Esophagus squamous epithelium (tissue), 5 donors: ENCODE results near the gene ADAMTSL1. TPM values are rescaled to one million over a fixed set of nuclear protein-coding genes. Genes with fewer than 3 reads are reported as not detected.
A peak's percentile ranks its signal among the peaks of the same experiment; 100 is the strongest.

Experiments used
- DNase-seq: peaks from one replicate; lab custom pipeline; 2025; lab: John Stamatoyannopoulos, UW
- H3K27ac ChIP-seq, 4 donors: fragments of 200-600 bp; sonication (generic); one replicate each; pipeline ENCODE4 v1.5.1; 2016 to 2019; ENCODE audit warnings: mild to moderate bottlenecking in 1 of 4
- H3K27me3 ChIP-seq, 4 donors: fragments of 200-600 bp; sonication (generic); 1 replicate in 3 of 4; 2 replicates in 1 of 4; pipeline versions ENCODE4 v1.5.1 to v1.6.0; 2017 to 2021; ENCODE audit warnings: antibody characterized with exemption in 1 of 4
- H3K36me3 ChIP-seq, 3 donors: fragments of 200-600 bp; sonication (generic); one replicate each; pipeline ENCODE4 v1.5.1; 2016 to 2019
- H3K4me1 ChIP-seq, 3 donors: fragments of 200-600 bp; sonication (generic); one replicate each; pipeline ENCODE4 v1.5.1; 2017 to 2019
- H3K4me3 ChIP-seq, 4 donors: fragments of 200-600 bp; sonication (generic); 1 replicate in 3 of 4; 2 replicates in 1 of 4; pipeline ENCODE4 v1.5.1; 2016 to 2019; ENCODE audit warnings: mild to moderate bottlenecking in 2 of 4, moderate library complexity in 1 of 4
- H3K9me3 ChIP-seq, 3 donors: fragments of 200-600 bp; sonication (generic); one replicate each; pipeline ENCODE4 v1.5.1; 2016 to 2019
- CTCF ChIP-seq, 6 experiments: fragments of 450-650 bp in 4 of 6; fragments of 200-600 bp in 2 of 6; sonication (generic) in 2 of 6; IDR thresholded peaks; one replicate each; pipeline ENCODE4 v1.5.1; 2016 to 2019; ENCODE audit warnings: antibody characterized with exemption in 6 of 6, mild to moderate bottlenecking in 4 of 6, moderate library complexity in 4 of 6
- POLR2A ChIP-seq, 4 donors: fragments of 450-650 bp; IDR thresholded peaks; one replicate each; pipeline ENCODE4 v1.6.1; 2017; ENCODE audit warnings: antibody characterized with exemption in 4 of 4, mild to moderate bottlenecking in 4 of 4, moderate library complexity in 3 of 4
- WGBS, 2 donors: methylation state at CpG; one replicate each; pipeline ENCODE4 v1.1.5; 2018; 5-methylcytosine and 5-hydroxymethylcytosine counted together
- intact Hi-C: fragments of 100-400 bp; cut with DNase I; formaldehyde crosslinking; loops from one replicate; pipeline ENCODE4 v1.15.0; 2022
- total RNA-seq, 4 donors: library from RNA; depleted of rRNA; stranded (reverse); fragments of >200 nt; gene quantifications; one replicate each; pipeline ENCODE4 v1.1.0, GENCODE V29; 2016
- donor health status: DM: yes; HTN: yes; CAD: no.

Gene ADAMTSL1
- total RNA-seq, 4 donors from 2014 or later: 0.80 to 23.7 (median 2.3) TPM

GRCh38 chr9:18488886-18489285 is 14.9 kb downstream of the ADAMTSL1 start:
- WGBS, 2 donors: 67 to 82% methylated on average over 2 of the region's 2 CpGs
- no peaks in the 10 kb centered on the region for H3K27me3 ChIP-seq
- no peak overlapping the region for H3K4me3 ChIP-seq
- H3K36me3 ChIP-seq: no peaks in the 10 kb centered on the region
- no peak for DNase-seq
- TF ChIP-seq CTCF (IDR thresholded peaks at IDR 0.05) (no peak), POLR2A (IDR thresholded peaks at IDR 0.05) (no peak)
- intact Hi-C loops: no loop called here
- H3K4me1 ChIP-seq: peaks cover 0 to 12% (median 6%) of the 10 kb centered on the region in 3 donors
- no peaks in the 10 kb centered on the region for H3K9me3 ChIP-seq
- no peak overlapping the region for H3K27ac ChIP-seq

GRCh38 chr9:18489861-18490260 is 15.9 kb downstream of the ADAMTSL1 start:
- Histone ChIP-seq H3K4me1 (peaks cover 0 to 13% (median 6%) of the 10 kb centered on the region in 3 donors), H3K4me3 (no peak overlapping the region), H3K36me3 (no peaks in the 10 kb centered on the region), H3K27me3 (no peaks in the 10 kb centered on the region), H3K27ac (peak overlapping the region in 3 of 4 donors; percentile 64 to 74 (median 66)), H3K9me3 (no peaks in the 10 kb centered on the region)
- WGBS, 2 donors: 68 to 85% methylated on average over 2 of the region's 2 CpGs
- intact Hi-C loops: no loop called here
- no peak for DNase-seq
- no peak for TF ChIP-seq CTCF (IDR thresholded peaks at IDR 0.05)
- TF ChIP-seq POLR2A (IDR thresholded peaks at IDR 0.05): no peak

GRCh38 chr9:18490641-18491370 is 16.9 kb downstream of the ADAMTSL1 start:
- Histone ChIP-seq H3K36me3 (no peaks in the 10 kb centered on the region), H3K27me3 (no peaks in the 10 kb centered on the region), H3K4me3 (peak overlapping the region in 1 of 4 donors; percentile 4), H3K9me3 (no peaks in the 10 kb centered on the region), H3K27ac (peak overlapping the region in 3 of 4 donors; percentile 64 to 74 (median 66)), H3K4me1 (peaks cover 0 to 13% (median 6%) of the 10 kb centered on the region in 3 donors)
- intact Hi-C loops: no loop called here
- DNase-seq: no peak
- WGBS, 2 donors: 53 to 63% methylated on average over 7 of the region's 7 CpGs
- TF ChIP-seq CTCF (IDR thresholded peaks at IDR 0.05): no peak
- no peak for TF ChIP-seq POLR2A (IDR thresholded peaks at IDR 0.05)

- DNase-seq: no peak
- Histone ChIP-seq H3K27ac (peak overlapping the region in 3 of 4 donors; percentile 1 to 30 (median 10)), H3K27me3 (no peaks in the 10 kb centered on the region), H3K4me3 (no peak overlapping the region), H3K4me1 (peaks cover 0 to 13% (median 6%) of the 10 kb centered on the region in 3 donors), H3K9me3 (no peaks in the 10 kb centered on the region), H3K36me3 (no peaks in the 10 kb centered on the region)
- intact Hi-C loops: no loop called here
- TF ChIP-seq POLR2A (IDR thresholded peaks at IDR 0.05): no peak
- no peak for TF ChIP-seq CTCF (IDR thresholded peaks at IDR 0.05)
These were observed 18.7 kb downstream of the ADAMTSL1 start for GRCh38 chr9:18492612-18493011.

GRCh38 chr9:18493451-18493993 is 19.6 kb downstream of the ADAMTSL1 start:
- H3K27me3 ChIP-seq: no peaks in the 10 kb centered on the region
- intact Hi-C loops: no loop called here
- peaks cover 0 to 13% (median 6%) of the 10 kb centered on the region in 3 donors for H3K4me1 ChIP-seq
- H3K4me3 ChIP-seq: no peak overlapping the region
- TF ChIP-seq POLR2A (IDR thresholded peaks at IDR 0.05): no peak
- TF ChIP-seq CTCF (IDR thresholded peaks at IDR 0.05): no peak
- DNase-seq: no peak
- 48% methylated on average over 3 of the region's 3 CpGs for WGBS, 2 donors
- H3K27ac ChIP-seq: peak overlapping the region in 3 of 4 donors; percentile 10 to 36 (median 30)
- no peaks in the 10 kb centered on the region for H3K9me3 ChIP-seq
- H3K36me3 ChIP-seq: no peaks in the 10 kb centered on the region
